ENCODE results near the gene EFTUD2.

Gene EFTUD2

GRCh38 chr17:44859701-44860100 is 39.5 kb downstream of the EFTUD2 start:
- in situ Hi-C loops (cut with MboI; ENCODE audit: low sequenced_read_pairs) = no loop called here

DNA sequence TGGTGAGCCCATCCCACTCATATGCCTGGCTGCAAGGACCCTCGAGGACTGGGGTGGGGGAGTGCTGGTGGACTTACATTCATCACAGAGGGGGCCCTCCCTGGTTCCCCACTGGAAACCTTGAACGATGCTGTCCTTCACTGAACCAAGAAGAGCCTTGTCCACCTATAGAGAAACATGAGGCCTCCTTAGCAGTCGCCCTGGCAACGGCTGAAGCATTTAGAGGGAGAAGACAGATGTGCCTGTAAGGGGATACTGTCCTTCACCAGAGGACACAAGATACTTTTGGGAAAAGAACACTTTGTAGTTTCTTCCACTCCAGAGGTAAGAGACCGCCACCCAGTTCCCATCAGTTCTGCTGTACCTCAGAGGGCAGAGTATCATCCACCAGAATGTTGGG is 45.1 kb downstream of the EFTUD2 start:
- in situ Hi-C loops (cut with MboI; ENCODE audit: low sequenced_read_pairs) = no loop called here

GRCh38 chr17:44850612-44851011 is 48.6 kb downstream of the EFTUD2 start:
- in situ Hi-C loops (cut with MboI; ENCODE audit: low sequenced_read_pairs) = no loop called here

DNA sequence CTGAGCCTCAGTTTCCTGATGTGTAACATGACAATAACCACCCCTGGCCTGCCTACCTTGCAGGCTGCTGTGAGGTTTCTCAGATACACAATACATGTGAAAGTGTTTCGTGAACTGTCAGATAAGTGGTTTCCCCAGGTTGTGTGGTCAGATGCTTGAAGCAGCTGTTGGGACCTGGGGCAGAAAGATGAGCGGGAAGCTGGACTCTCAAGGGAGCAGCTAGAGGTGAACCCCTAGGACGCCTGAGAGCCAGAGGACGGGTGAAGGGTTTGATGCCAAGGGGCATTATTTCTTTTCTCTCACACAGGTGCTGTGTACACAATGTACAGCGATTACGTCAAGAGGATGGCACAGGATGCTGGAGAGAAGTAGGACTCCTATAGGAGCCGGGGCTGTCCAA is 49.2 kb downstream of the EFTUD2 start:
- in situ Hi-C loops (cut with MboI; ENCODE audit: low sequenced_read_pairs) = no loop called here

- in situ Hi-C loops (cut with MboI; ENCODE audit: low sequenced_read_pairs) = no loop called here
Measured at GRCh38 chr17:44848961-44849489, 50.2 kb downstream of the EFTUD2 start.

GRCh38 chr17:44848257-44848795 is 50.9 kb downstream of the EFTUD2 start:
- in situ Hi-C loops (cut with MboI; ENCODE audit: low sequenced_read_pairs) = no loop called here

GRCh38 chr17:44847586-44847985 is 51.7 kb downstream of the EFTUD2 start, which contains the start of gene HIGD1B:
HIGD1B (plus strand) TSS chr17:44847883; CDS start chr17:44848153, 270 bp downstream.
- in situ Hi-C loops (cut with MboI; ENCODE audit: low sequenced_read_pairs) = no loop called here

DNA sequence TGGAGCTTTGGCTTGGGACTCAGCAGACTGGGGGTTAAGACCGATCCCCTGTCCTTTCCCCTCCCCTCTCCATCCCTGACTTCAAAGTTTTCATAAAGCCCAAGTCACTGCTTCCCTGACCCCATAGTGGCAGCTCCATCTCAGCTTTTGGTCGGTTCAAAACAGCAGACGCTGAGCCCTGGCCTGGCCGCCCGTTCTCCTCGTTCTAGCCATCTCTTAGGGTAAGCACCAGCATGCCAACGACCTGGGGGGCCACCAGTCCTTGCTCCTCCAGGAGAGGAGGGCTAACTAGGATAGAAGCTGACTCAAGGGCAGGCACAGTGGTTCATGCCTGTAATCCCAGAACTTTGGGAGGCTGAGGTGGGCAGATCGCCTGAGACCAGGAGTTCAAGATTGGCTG is 53.0 kb downstream of the EFTUD2 start:
- in situ Hi-C loops (cut with MboI; ENCODE audit: low sequenced_read_pairs) = no loop called here

GRCh38 chr17:44844390-44844830 is 54.8 kb downstream of the EFTUD2 start:
- in situ Hi-C loops (cut with MboI; ENCODE audit: low sequenced_read_pairs) = no loop called here

- in situ Hi-C loops (cut with MboI; ENCODE audit: low sequenced_read_pairs) = no loop called here
Measured at GRCh38 chr17:44842748-44843147, 56.5 kb downstream of the EFTUD2 start.

DNA sequence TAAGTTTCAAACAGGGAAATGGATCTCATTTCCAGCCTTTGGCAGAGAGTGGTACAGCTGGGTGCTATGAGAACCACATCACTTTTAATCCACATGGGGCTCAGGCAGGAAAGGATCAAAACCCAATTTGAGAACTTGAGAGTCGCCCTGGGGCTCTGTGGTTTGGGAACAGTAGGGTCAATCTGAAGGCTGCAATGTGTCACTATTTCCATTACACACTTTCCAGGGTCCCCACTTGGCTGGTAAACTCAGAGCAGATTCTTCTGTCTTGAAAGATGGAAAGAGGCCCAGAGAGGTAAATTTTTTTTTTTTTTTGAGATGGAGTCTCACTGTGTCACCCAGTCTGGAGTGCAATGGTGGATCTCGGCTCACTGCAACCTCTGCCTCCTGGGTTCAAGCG is 58.3 kb downstream of the EFTUD2 start:
- in situ Hi-C loops (cut with MboI; ENCODE audit: low sequenced_read_pairs) = no loop called here

- in situ Hi-C loops (cut with MboI; ENCODE audit: low sequenced_read_pairs) = no loop called here
Measured at GRCh38 chr17:44840274-44840673, 59.0 kb downstream of the EFTUD2 start.

GRCh38 chr17:44837196-44837595 is 62.0 kb downstream of the EFTUD2 start:
- in situ Hi-C loops (cut with MboI; ENCODE audit: low sequenced_read_pairs) = no loop called here

GRCh38 chr17:44832805-44833204 is 66.4 kb downstream of the EFTUD2 start:
- in situ Hi-C loops (cut with MboI; ENCODE audit: low sequenced_read_pairs) = no loop called here

- in situ Hi-C loops (cut with MboI; ENCODE audit: low sequenced_read_pairs) = no loop called here
Measured at GRCh38 chr17:44831371-44831770, 67.9 kb downstream of the EFTUD2 start.

- in situ Hi-C loops (cut with MboI; ENCODE audit: low sequenced_read_pairs) = no loop called here
Measured at GRCh38 chr17:44830359-44831288, 68.6 kb downstream of the EFTUD2 start.

- in situ Hi-C loops (cut with MboI; ENCODE audit: low sequenced_read_pairs) = no loop called here
Measured at GRCh38 chr17:44829523-44830358, 69.5 kb downstream of the EFTUD2 start, which contains the start of gene GJC1. GJC1 (minus strand) TSS chr17:44830287; CDS start chr17:44805817, 24,470 bp downstream.

GRCh38 chr17:44828919-44829522 is 70.2 kb downstream of the EFTUD2 start:
- in situ Hi-C loops (cut with MboI; ENCODE audit: low sequenced_read_pairs) = no loop called here

DNA sequence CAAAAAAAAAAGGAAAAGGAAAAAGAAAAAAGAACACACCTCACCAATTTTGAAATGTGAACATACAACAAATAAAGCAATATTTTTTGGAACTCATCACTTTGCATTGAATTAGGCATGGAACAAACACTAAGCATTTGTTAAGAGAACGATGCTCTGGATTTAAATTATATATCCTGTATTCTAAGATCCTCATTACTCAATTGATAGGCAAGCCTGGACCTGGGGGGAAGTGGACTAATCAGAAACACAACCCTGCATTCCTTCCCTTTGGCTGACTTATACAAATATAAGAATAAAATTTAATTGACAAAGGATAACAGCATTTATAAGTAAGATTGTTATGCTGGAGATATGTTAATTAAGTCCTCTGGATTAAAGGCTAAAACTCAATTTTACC is 71.4 kb downstream of the EFTUD2 start:
- in situ Hi-C loops (cut with MboI; ENCODE audit: low sequenced_read_pairs) = no loop called here

- in situ Hi-C loops (cut with MboI; ENCODE audit: low sequenced_read_pairs) = no loop called here
Measured at GRCh38 chr17:44826123-44826790, 73.0 kb downstream of the EFTUD2 start.
